ENCODE data around the gene LATS2. TPM values are rescaled to one million over a fixed set of nuclear protein-coding genes. Genes with fewer than 3 reads are reported as not detected.

LATS2 gene
- total and polyA plus RNA-seq, 2 of the 8 experiments (the other 6 are each of a cell fraction or from before 2014, with no cell fraction given) = 8.3 to 26.2 TPM

DNA sequence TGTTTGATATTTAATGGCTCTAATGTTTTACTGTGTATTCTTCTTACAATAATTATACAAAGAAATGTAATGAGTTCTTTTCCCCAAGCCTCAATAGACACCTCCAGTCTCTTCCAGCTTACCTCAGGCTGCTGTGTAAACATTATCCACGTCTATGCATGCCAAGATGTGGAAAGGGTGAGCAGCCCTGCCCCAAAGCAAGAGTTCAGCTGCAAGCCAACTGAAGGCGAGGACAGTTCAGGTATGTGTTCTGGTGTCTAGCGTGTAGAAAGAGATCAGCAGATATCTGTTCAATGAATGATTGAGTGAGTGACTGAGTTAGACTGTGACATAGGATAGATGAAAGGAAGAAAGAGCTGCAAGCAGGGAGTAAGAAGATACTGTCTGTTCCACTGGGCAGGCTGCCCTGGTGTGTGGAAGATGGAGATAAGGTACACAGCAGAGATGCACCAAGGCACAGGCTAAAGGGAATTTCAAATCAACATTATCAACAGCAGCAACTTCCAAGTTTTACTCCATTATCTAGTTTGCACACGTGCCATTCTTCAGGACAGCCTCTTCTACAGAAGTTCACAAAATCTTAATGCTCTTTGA is 66.0 kb downstream of the LATS2 start:
- DNase-seq (ENCODE audit: low read depth in 1 of 2, low spot score in 2 of 2) = no peak
- H3K79me2 ChIP-seq (ENCODE audit: control insufficient read depth in 1 of 2, insufficient read depth in 2 of 2, low read length in 2 of 2) = peaks cover 0 to 64% of the 10 kb centered on the region in 2 experiments; a peak in 2 of 4 replicates
- POLR2A ChIA-PET (ENCODE audit: partially characterized antibody) = interaction anchor here (0.6 to 1.3 kb wide), 3 partner anchors 10 to 66 kb away, joined by 3 read pairs; partner anchors contain the start of gene LATS2

More for the DNA sequence above, 66.0 kb downstream of the LATS2 start:
- Histone ChIP-seq H3K56ac (replicated peaks; ENCODE audit: insufficient read length, low read depth, low read length) (no peak overlapping the region), H4K8ac (ENCODE audit: extremely low read depth, insufficient read depth, low read length) (no peak overlapping the region), H4K91ac (replicated peaks; ENCODE audit: insufficient read length, low read length) (no peak overlapping the region), H3K36me3 (ENCODE audit: control insufficient read depth in 2 of 4, insufficient read depth in 4 of 4, low read length in 3 of 4) (peaks cover 2 to 9% (median 5%) of the 10 kb centered on the region in 4 experiments; a peak in 4 of 8 replicates), H4K5ac (ENCODE audit: insufficient read length, low read depth, low read length) (no peak overlapping the region), H3K4me2 (ENCODE audit: insufficient read depth in 1 of 2, low read depth in 2 of 2, low read length in 2 of 2) (no peak overlapping the region), H2BK12ac (ENCODE audit: low read depth, low read length) (no peak overlapping the region), H3K4me3 (ENCODE audit: extremely low read depth in 1 of 4, insufficient read depth in 2 of 4, low read depth in 3 of 4, low read length in 4 of 4) (no peak overlapping the region), H3K14ac (ENCODE audit: insufficient read length) (no peak overlapping the region), H3K4me1 (replicated peaks in 1 of 4; ENCODE audit: control insufficient read depth in 3 of 4, insufficient read depth in 4 of 4, low read length in 3 of 4) (peaks cover 6 to 18% (median 10%) of the 10 kb centered on the region in 4 experiments), H2BK20ac (ENCODE audit: low read length) (no peak overlapping the region), H3K4ac (replicated peaks; ENCODE audit: insufficient read length, low read depth, low read length) (no peak overlapping the region), H3K9ac (replicated peaks in 1 of 4; ENCODE audit: extremely low read depth in 1 of 4, low read depth in 3 of 4, low read length in 3 of 4) (no peak overlapping the region), H3K79me1 (ENCODE audit: low read depth, low read length) (peaks cover 22% of the 10 kb centered on the region), H4K20me1 (replicated peaks in 1 of 2; ENCODE audit: control insufficient read depth in 1 of 2, insufficient read depth in 2 of 2, low read length in 2 of 2) (peaks cover 0 to 10% of the 10 kb centered on the region in 2 experiments), H3K27me3 (replicated peaks in 1 of 4; ENCODE audit: control insufficient read depth in 3 of 4, extremely low read depth in 1 of 4, insufficient read depth in 3 of 4, low read length in 3 of 4) (no peaks in the 10 kb centered on the region), H3K27ac (ENCODE audit: low read depth, low read length) (no peak overlapping the region), H2AK5ac (ENCODE audit: low read depth, low read length) (no peak overlapping the region), H2AFZ (ENCODE audit: low read length) (no peak overlapping the region), H3K9me3 (ENCODE audit: insufficient read depth in 2 of 2, low read depth in 1 of 2, low read length in 1 of 2) (no peaks in the 10 kb centered on the region), H2BK5ac (ENCODE audit: low read depth, low read length) (no peak overlapping the region), H3K23ac (ENCODE audit: insufficient read length) (no peak overlapping the region), H2BK120ac (replicated peaks; ENCODE audit: low read depth, low read length) (no peak overlapping the region), H2BK15ac (ENCODE audit: low read length) (no peak overlapping the region), H3K18ac (ENCODE audit: extremely low read depth, low read length) (no peak overlapping the region), H3K23me2 (ENCODE audit: low read depth, low read length) (no peaks in the 10 kb centered on the region)
- TF ChIP-seq POLR2A (IDR thresholded peaks at IDR 0.05; ENCODE audit: control extremely low read depth in 1 of 2, low read depth in 2 of 2, low read length in 2 of 2) = no peak
- no peak for TF ChIP-seq SIN3A (conservative IDR thresholded peaks at IDR 0.05 in 1 of 2, IDR thresholded peaks at IDR 0.05 in 1 of 2; ENCODE audit: low read depth in 1 of 2, low read length in 2 of 2)
- no peak for TF ChIP-seq ZNF274 (IDR thresholded peaks at IDR 0.05; ENCODE audit: borderline replicate concordance, extremely low read depth, low read length)
- TF ChIP-seq RBBP5 (IDR thresholded peaks at IDR 0.05; ENCODE audit: borderline replicate concordance, low read depth, low read length) = no peak
- no peak for TF ChIP-seq RAD21 (IDR thresholded peaks at IDR 0.05 in 1 of 2, conservative IDR thresholded peaks at IDR 0.05 in 1 of 2; ENCODE audit: low read depth in 2 of 2, low read length in 2 of 2)
- TF ChIP-seq RNF2 (IDR thresholded peaks at IDR 0.05; ENCODE audit: borderline replicate concordance, low read depth, low read length, missing control alignments, poor library complexity, severe bottlenecking) = no peak
- TF ChIP-seq NANOG (IDR thresholded peaks at IDR 0.05; ENCODE audit: insufficient read depth, low read depth, low read length, poor library complexity, severe bottlenecking) = no peak
- TF ChIP-seq JUND (IDR thresholded peaks at IDR 0.05; ENCODE audit: low read length) = no peak
- no peak for TF ChIP-seq CBX5 (IDR thresholded peaks at IDR 0.05; ENCODE audit: low read depth, low read length)
- TF ChIP-seq, protein P1, sequence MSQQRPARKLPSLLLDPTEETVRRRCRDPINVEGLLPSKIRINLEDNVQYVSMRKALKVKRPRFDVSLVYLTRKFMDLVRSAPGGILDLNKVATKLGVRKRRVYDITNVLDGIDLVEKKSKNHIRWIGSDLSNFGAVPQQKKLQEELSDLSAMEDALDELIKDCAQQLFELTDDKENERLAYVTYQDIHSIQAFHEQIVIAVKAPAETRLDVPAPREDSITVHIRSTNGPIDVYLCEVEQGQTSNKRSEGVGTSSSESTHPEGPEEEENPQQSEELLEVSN (IDR thresholded peaks at IDR 0.05) = no peak
- WGBS, 2 experiments (ENCODE audit: extremely low coverage in 1 of 2, insufficient coverage in 1 of 2, insufficient read length in 1 of 2, insufficient replicate concordance in 2 of 2, low coverage in 1 of 2, low lambda C conversion rate in 2 of 2, missing lambda C conversion rate in 1 of 2) = 90% methylated on average over 4 of the region's 4 CpGs; no CpG with 5 or more reads in 1 of the 2 experiments
- no peak for FAIRE-seq
- CTCF ChIA-PET (ENCODE audit: partially characterized antibody) = interaction anchor here (2.0 kb wide), 1 partner anchor 73 kb away, joined by 4 read pairs; no protein-coding TSS in a partner anchor
